Loucy (cell line): Measurements from ENCODE around the gene OTP.

ENCODE experiments used
- EZH2phosphoT487 ChIP-seq: fragments of 200-600 bp; IDR thresholded peaks from 2 replicates; pipeline ENCODE4 v1.6.1; 2018; ENCODE audit warnings: antibody characterized with exemption, mild to moderate bottlenecking, moderate library complexity, borderline replicate concordance
- TF ChIP-seq, protein P1 (sequence below): fragments of 200-600 bp; sonication (generic); conservative IDR thresholded peaks from 2 replicates; pipeline ENCODE4 v1.5.1; 2014; ENCODE audit warnings: mild to moderate bottlenecking, antibody characterized with exemption, low read length

DNA sequence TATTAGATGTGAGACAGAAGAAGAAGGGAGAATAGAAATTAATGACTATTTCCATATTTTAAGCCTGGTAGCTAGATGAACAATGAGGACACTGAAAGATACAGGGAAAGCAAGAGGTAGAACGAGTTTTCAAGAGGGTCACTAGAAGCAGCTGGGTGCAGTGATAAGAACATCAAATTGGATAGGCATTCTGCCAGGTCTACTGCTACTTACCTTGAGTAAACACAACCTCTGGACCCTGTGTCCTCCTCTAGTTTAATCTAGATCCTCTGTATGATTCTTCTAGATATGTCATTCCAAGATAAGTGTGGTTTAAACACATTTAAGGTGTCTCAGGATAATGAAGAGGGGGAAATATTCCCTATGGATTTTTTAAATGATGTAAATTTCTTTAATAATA lies 31.2 kb downstream of the OTP start:
- TF ChIP-seq, protein P1, sequence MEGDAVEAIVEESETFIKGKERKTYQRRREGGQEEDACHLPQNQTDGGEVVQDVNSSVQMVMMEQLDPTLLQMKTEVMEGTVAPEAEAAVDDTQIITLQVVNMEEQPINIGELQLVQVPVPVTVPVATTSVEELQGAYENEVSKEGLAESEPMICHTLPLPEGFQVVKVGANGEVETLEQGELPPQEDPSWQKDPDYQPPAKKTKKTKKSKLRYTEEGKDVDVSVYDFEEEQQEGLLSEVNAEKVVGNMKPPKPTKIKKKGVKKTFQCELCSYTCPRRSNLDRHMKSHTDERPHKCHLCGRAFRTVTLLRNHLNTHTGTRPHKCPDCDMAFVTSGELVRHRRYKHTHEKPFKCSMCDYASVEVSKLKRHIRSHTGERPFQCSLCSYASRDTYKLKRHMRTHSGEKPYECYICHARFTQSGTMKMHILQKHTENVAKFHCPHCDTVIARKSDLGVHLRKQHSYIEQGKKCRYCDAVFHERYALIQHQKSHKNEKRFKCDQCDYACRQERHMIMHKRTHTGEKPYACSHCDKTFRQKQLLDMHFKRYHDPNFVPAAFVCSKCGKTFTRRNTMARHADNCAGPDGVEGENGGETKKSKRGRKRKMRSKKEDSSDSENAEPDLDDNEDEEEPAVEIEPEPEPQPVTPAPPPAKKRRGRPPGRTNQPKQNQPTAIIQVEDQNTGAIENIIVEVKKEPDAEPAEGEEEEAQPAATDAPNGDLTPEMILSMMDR, result no peak
- TF ChIP-seq EZH2phosphoT487, result no peak
